IPS DF 6.9 (cell line): ENCODE measurements around the gene CCDC88C.

Experiments used
- DNase-seq: peaks from one replicate; pipeline ENCODE4 v3.0.0-alpha.2; 2013; ENCODE audit warnings: low read depth, low spot score
- H3K27ac ChIP-seq: one replicate; pipeline ENCODE4 v1.5.1; 2013; ENCODE audit warnings: low read length, control low read depth
- H3K27me3 ChIP-seq: 2 replicates; pipeline ENCODE4 v1.6.1; 2013; ENCODE audit warnings: mild to moderate bottlenecking, low read length; ENCODE audit not compliant: control insufficient read depth, insufficient read depth
- H3K36me3 ChIP-seq: 2 replicates; pipeline ENCODE4 v1.6.1; 2013; ENCODE audit warnings: low read length; ENCODE audit not compliant: control insufficient read depth, insufficient read depth
- H3K4me1 ChIP-seq: 2 replicates; pipeline ENCODE4 v1.6.1; 2013; ENCODE audit warnings: low read length; ENCODE audit not compliant: control insufficient read depth, insufficient read depth
- H3K4me3 ChIP-seq: 2 replicates; pipeline ENCODE4 v1.5.1; 2013; ENCODE audit warnings: mild to moderate bottlenecking, low read length
- H3K9me3 ChIP-seq: 2 replicates; pipeline ENCODE4 v1.6.1; 2013; ENCODE audit warnings: low read length, inconsistent platforms; ENCODE audit not compliant: control insufficient read depth, insufficient read depth
- WGBS: extraction: QIAGEN DNeasy Blood & Tissue Kit; methylation state at CpG from one replicate; pipeline ENCODE4 v1.1.7; 2013; ENCODE audit warnings: mixed read lengths, missing lambda C conversion rate; ENCODE audit not compliant: insufficient read length, insufficient coverage; 5-methylcytosine and 5-hydroxymethylcytosine counted together

CCDC88C gene

GRCh38 chr14:91324606-91325575 lies 92.7 kb downstream of the CCDC88C start:
- no peaks in the 10 kb centered on the region for H3K27me3 ChIP-seq
- H3K9me3 ChIP-seq: no peaks in the 10 kb centered on the region
- no CpG with 5 or more reads among the region's 20 CpGs for WGBS
- H3K4me3 ChIP-seq: no peak overlapping the region
- H3K36me3 ChIP-seq: peaks cover 7% of the 10 kb centered on the region; the same call in 1 of the 2 replicates
- no peak for DNase-seq
- H3K27ac ChIP-seq: no peak overlapping the region
- H3K4me1 ChIP-seq: no peaks in the 10 kb centered on the region

GRCh38 chr14:91323671-91324605 lies 93.7 kb downstream of the CCDC88C start:
- Histone ChIP-seq H3K4me1 (no peaks in the 10 kb centered on the region), H3K27me3 (no peaks in the 10 kb centered on the region), H3K9me3 (no peaks in the 10 kb centered on the region), H3K27ac (no peak overlapping the region), H3K4me3 (no peak overlapping the region), H3K36me3 (peaks cover 7% of the 10 kb centered on the region; the same call in 1 of the 2 replicates)
- DNase-seq: peak; percentile 39
- no CpG with 5 or more reads among the region's 25 CpGs for WGBS

GRCh38 chr14:91323031-91323430 lies 94.6 kb downstream of the CCDC88C start:
- Histone ChIP-seq H3K27me3 (no peaks in the 10 kb centered on the region), H3K9me3 (no peaks in the 10 kb centered on the region), H3K27ac (no peak overlapping the region), H3K4me1 (no peaks in the 10 kb centered on the region), H3K4me3 (no peak overlapping the region), H3K36me3 (peaks cover 7% of the 10 kb centered on the region; the same call in 1 of the 2 replicates)
- no peak for DNase-seq
- WGBS: no CpG with 5 or more reads among the region's 6 CpGs

GRCh38 chr14:91322623-91323022 lies 95.0 kb downstream of the CCDC88C start:
- H3K9me3 ChIP-seq: no peaks in the 10 kb centered on the region
- H3K36me3 ChIP-seq: peaks cover 7% of the 10 kb centered on the region; the same call in 1 of the 2 replicates
- no peak overlapping the region for H3K4me3 ChIP-seq
- WGBS: no CpG with 5 or more reads among the region's 6 CpGs
- H3K27ac ChIP-seq: no peak overlapping the region
- H3K4me1 ChIP-seq: no peaks in the 10 kb centered on the region
- no peak for DNase-seq
- no peaks in the 10 kb centered on the region for H3K27me3 ChIP-seq

GRCh38 chr14:91321131-91321530 lies 96.5 kb downstream of the CCDC88C start:
- no peaks in the 10 kb centered on the region for H3K4me1 ChIP-seq
- no peaks in the 10 kb centered on the region for H3K27me3 ChIP-seq
- peaks cover 8% of the 10 kb centered on the region for H3K36me3 ChIP-seq
- DNase-seq: no peak
- WGBS: no CpG with 5 or more reads among the region's 12 CpGs
- H3K9me3 ChIP-seq: no peaks in the 10 kb centered on the region
- no peak overlapping the region for H3K27ac ChIP-seq
- no peak overlapping the region for H3K4me3 ChIP-seq

GRCh38 chr14:91320266-91320665 lies 97.4 kb downstream of the CCDC88C start:
- peaks cover 15% of the 10 kb centered on the region for H3K36me3 ChIP-seq
- no peaks in the 10 kb centered on the region for H3K9me3 ChIP-seq
- H3K4me1 ChIP-seq: no peaks in the 10 kb centered on the region
- no peaks in the 10 kb centered on the region for H3K27me3 ChIP-seq
- H3K4me3 ChIP-seq: no peak overlapping the region
- H3K27ac ChIP-seq: no peak overlapping the region
- no CpG with 5 or more reads among the region's 9 CpGs for WGBS
- DNase-seq: no peak

GRCh38 chr14:91318911-91319310 lies 98.7 kb downstream of the CCDC88C start:
- Histone ChIP-seq H3K4me1 (no peaks in the 10 kb centered on the region), H3K4me3 (no peak overlapping the region), H3K27ac (no peak overlapping the region), H3K9me3 (no peaks in the 10 kb centered on the region), H3K27me3 (no peaks in the 10 kb centered on the region), H3K36me3 (peaks cover 24% of the 10 kb centered on the region)
- no peak for DNase-seq
- WGBS: no CpG with 5 or more reads among the region's 4 CpGs

GRCh38 chr14:91317381-91318308 lies 100.0 kb downstream of the CCDC88C start:
- WGBS: no CpG with 5 or more reads among the region's 21 CpGs

GRCh38 chr14:91316761-91317160 lies 100.9 kb downstream of the CCDC88C start:
- Histone ChIP-seq H3K27me3 (no peaks in the 10 kb centered on the region), H3K4me1 (no peaks in the 10 kb centered on the region), H3K27ac (no peak overlapping the region), H3K4me3 (no peak overlapping the region), H3K9me3 (no peaks in the 10 kb centered on the region), H3K36me3 (peaks cover 34% of the 10 kb centered on the region)
- no peak for DNase-seq
- no CpG with 5 or more reads among the region's 2 CpGs for WGBS

More at GRCh38 chr14:91317381-91318308, 100.0 kb downstream of the CCDC88C start:
- H3K9me3 ChIP-seq: no peaks in the 10 kb centered on the region
- H3K4me1 ChIP-seq: no peaks in the 10 kb centered on the region
- DNase-seq: no peak
- H3K4me3 ChIP-seq: no peak overlapping the region
- peaks cover 34% of the 10 kb centered on the region for H3K36me3 ChIP-seq
- H3K27ac ChIP-seq: no peak overlapping the region
- H3K27me3 ChIP-seq: no peaks in the 10 kb centered on the region
